GM19397 (cell line): ENCODE measurements around the gene LRRC14B.

Experiments
- ATAC-seq: cut with Tn5 transposase; IDR thresholded peaks from one replicate; pipeline ENCODE4 v1.9.1; 2021; ENCODE audit warnings: mild to moderate bottlenecking, moderate library complexity; ENCODE audit not compliant: unreplicated experiment

The LRRC14B gene

DNA sequence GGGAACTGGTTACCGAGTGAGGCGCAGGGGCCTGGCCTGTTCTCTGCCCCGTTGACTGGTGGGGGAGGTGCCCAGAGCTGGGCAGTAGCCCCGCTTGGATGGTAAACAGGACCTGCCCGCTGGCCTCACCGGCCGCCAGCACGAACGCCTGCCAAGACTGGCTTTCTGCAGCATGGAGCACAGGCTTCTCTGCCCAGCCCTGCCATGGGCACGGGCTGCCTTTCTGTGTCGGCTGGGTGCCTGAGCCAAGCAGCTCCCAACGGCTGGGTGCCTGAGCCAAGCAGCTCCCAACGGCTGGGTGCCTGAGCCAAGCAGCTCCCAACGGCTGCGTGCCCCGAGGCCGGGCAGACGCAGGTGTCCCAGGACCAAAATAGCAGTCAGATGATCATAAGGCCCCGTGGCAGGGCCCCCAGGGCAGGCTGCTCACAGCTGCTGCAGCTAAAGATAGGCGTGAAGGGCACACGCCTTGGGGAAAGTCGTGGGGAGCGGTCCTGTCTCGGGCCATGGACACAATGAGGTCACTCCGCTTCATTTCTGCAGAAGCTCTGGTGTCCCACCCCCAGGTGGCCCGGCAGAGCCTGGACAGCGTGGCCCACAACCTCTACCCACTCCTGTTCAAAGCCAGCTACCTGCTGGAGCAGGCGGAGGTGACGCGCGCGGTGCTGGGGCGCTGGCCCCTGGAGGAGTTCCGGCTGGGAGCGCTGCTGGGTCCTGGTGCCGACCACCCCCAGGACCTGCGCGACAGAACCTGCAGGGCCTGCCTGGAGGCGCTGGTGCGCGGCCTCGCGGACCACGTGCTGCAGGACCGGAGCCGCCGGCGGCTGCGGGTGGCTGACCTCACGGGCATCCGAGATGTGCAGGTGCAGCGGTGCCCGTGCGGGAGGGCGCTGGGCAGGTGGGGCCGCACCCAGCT, at the start of gene LRRC14B:
Gene LRRC14B (plus strand): TSS at position 460 of the 913 bp plus-strand sequence. CDS start 44 bp downstream, at position 504.
- peak; percentile 34 for ATAC-seq

DNA sequence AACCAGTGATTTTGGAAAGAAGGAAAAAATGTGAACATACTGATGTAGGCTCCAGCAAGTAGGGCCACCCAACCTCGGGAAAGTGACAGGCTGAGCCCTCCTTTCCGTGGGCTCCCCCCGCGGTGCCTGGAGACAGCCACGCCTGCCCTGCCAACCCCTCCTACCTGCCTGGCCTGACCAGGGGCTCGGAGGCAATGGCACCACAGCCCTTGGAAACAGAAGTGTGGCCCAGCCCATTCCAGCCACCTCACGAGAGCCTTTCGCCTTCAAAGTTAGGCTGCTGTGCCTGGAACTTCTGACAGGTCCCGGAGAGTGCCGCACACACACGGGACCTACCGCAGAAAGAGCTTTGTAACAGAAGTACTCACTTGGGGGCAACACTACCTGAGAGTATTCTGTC, 49.5 kb upstream of the LRRC14B start:
- no peak for ATAC-seq

DNA sequence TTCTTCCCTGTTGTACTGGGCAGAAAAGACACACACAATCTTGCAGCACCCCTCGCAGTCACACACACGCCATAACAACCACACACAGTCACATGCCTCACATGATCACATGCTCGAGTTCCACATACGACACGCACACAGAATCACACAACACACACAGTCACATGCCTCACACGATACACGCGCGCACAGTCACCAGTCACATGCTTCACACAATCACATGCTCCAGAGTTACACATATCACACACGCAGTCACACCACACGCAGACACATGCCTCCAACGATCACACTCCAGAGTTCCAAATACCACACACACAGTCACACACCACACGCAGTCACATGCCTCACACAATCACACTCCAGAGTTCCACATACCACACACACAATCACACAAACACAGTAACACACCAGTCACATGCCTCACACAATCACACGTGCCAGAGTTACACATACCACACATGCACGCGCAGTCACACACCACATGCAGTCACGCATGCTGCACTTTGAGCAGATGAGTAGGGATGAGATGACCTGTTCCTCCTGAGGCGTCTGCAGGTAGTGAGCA, 49.0 kb upstream of the LRRC14B start:
- ATAC-seq: no peak

DNA sequence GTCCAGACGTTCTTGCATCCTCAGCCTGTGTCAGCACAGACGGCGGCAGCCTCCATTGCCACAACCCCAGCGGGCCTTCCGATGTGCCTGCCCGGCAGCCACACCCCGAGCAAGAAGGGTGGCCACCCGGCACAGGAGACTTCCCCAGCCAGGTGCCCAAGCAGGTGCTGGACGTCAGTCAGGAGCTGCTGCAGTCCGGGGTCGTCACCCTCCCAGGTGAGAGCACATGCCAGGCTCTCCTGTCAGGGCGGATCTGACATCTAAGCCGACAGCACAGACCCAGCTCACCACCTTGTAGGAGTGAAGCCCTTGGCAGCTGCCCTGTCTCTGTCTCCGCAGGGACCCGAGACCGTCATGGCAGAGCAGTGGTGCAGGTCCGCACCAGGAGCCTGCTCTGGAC, 48.3 kb upstream of the LRRC14B start:
- ATAC-seq: no peak

DNA sequence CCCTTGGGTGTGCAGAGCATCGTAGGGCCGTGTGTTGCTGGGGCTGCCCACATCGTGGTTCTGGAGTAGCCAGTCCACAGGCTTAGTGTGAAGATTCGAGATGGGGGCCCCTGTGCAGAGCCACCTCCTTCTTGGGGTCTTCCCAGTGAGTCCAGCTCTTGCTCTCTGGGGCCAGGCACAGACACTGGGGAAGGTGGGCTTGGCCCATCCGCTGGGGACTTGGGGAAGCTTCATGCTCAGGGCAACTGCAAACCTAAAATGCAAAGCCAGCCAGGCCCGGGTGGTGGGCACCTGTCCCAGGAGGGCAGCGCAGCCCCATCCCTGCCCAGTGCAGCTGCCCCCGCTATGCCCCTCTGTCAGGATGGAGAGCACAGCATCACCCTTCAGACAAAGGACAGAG, 46.4 kb upstream of the LRRC14B start:
- no peak for ATAC-seq

DNA sequence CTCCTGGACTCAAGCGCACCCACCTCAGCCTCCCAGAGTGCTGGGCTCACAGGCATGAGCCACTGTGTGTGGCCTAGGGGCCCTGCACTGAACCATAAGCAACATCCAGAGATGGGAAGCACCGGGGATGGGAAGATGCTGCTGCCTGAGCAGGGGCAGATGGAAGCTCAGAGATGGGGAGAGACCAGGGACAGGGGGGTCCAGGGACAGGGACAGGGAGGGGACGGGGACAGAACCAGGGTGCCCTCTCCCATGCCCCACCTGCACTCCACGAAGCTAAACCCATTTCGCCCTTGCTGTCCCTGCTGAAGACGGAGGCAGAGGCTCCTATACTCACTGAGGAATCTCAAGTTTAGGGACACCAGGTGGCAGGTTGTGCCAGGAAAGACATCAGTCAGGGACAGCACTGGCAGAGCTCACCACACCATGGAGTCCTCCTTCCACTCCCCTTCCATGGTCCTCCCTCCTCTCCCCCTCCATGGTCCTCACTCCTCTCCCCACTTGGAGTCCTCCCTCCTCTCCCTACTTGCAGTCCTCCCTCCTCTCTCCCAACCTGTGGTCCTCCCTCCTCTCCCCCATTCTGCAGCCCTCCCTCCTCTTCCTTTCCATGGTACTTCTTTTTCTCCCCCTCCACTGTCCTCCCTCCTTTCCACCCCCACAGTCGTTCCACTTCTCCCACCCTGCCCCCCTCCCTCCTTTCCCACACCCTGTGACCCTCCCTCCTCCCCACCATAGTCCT, 45.5 kb upstream of the LRRC14B start:
- ATAC-seq: no peak

DNA sequence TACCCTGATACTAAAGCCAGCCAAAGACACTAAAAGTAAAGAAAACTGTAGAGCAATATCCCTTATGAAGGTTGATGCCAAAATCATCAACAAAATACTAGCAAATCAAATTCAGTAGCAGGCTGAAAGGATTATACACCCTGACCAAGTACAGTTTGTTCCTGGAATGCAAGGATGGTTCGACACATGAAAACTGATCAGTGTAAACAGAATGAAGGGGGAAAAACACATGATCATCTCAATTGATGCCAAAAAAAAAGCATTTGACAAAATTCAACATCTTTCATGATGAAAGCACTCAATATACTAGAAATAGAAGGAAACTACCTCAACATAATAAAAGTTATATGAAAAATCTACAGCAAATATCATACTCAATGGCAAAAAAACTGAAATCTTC, 43.5 kb upstream of the LRRC14B start:
- no peak for ATAC-seq

DNA sequence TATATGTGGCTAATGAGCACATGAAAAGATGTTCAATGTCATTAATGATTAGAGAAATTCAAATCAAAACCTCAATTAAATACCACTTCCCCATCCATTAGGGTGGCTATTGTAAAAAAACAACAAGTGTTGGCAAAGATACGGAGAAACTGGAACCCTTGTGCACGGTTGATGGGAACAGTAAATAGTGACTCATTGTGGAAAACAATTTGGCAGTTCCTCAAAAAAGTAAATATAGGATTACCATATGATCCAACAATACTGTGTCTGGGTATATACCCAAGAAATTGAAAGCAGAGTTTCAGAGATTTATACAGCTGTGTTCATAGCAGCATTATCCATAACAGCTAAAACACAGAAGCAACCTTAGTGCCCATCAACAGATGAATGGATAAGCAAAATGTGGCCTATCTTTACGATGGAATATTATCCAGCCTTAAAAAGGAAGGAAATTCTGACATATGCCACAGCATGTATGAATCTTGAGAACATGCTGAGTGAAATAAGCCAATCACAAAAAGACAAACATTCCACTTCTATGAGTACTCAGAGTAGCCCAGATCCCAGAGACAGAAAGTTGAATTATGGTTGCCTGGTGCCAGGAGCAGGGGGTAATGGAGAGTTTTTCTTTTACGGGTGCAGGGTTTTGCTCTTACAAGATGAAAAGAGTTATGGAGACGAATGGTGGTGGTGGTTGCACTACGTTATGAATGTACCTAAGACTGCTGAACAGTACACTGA, 41.4 kb upstream of the LRRC14B start:
- no peak for ATAC-seq

DNA sequence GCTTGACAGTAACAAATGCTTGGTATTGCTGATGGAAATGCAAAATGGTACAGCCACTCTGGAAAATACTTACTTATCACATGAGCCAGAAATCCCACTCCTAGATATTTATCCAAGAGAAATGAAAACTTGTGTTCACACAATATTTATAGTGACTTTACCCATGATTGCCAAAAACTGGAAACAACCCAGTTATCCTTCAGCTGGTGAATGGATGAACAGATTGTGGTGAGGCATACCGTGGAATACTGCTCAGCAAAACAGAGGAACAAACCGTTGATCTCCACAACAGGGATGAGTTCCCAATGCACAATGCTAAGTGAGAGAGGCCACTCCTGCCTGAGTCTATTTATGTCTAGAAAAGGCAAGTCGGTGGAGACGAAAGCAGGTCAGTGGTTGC, 40.5 kb upstream of the LRRC14B start:
- no peak for ATAC-seq

GRCh38 chr5:152077-152476, 39.2 kb upstream of the LRRC14B start:
- no peak for ATAC-seq

- ATAC-seq: no peak
These were observed 38.0 kb upstream of the LRRC14B start for GRCh38 chr5:153256-153655.

GRCh38 chr5:154236-154635, 37.1 kb upstream of the LRRC14B start:
- ATAC-seq: no peak

DNA sequence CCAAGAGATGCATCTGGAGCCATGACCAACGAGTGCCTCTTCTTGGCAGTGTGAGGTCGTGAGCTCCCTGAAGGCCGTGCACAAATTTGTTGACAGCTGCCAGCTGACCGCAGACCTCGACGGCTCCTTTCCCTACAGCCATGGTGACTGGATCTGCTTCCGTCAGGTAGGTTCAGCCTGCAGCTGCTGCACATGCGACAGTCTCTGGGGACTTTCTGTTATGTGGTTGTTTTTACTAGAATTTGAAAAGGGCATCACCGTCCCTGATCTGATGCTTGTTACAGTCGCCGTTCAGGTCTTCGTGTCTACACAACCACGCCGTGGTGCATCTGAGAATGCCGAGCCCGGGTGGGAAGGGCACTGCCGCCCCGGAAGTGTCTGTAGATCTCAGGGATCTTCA, 36.5 kb upstream of the LRRC14B start:
- ATAC-seq: no peak

GRCh38 chr5:155651-156410, 35.5 kb upstream of the LRRC14B start:
- ATAC-seq: no peak

- ATAC-seq: no peak
These were observed 34.8 kb upstream of the LRRC14B start for GRCh38 chr5:156411-157072.

DNA sequence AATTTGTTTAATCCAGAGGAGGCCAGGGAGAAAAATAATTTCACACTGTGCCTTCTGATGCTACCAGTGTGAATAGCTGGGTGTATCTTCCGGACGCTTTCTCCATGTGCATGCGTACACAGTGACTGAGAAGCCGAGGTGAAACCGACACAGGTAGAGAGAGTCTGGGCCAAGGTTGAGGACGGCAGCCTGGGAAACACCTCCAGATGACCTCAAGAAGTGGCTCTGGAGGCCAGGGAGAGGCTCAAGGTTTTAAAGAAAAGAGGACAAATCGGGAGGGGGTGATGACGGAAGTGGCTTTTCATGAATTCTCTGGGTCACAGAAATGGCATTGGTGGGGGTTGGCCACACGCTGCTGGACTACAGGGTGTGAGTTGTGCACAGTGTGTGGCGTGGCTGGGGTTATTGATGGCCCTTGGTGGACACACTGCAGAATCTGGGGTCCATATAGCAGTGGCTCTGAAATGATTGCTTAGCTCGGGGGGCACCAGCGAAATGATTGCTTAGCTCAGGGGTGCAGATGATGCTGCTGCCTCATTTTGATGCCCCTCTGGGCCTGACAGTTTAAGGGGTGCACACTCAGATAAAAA, 34.1 kb upstream of the LRRC14B start:
- no peak for ATAC-seq

DNA sequence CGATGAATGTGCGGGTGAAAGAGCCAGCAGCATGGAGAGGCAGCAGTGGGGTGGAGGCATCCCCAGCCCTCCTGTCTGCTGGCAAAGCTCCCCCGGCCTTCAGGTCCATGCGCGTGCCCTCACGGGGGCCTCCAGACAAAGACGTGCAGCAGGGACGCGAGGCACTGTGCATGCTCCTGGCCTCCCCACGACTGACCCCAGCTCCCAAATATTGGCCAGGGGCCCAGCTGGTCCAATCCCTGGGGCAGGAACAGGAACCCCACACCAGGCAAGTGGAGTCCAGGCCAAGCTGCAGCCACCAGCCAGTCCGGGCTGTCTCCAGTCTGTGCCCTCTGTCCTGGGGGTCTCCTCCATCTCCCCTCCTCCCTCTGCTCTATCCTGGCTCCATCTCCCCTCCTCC, 33.5 kb upstream of the LRRC14B start:
- ATAC-seq: no peak

- ATAC-seq: no peak
These were observed 32.4 kb upstream of the LRRC14B start for GRCh38 chr5:158807-159447.
